HFFc6 (cell line): Measurements from ENCODE around the gene HOXD4. TPM values are rescaled to one million over a fixed set of nuclear protein-coding genes. Genes with fewer than 3 reads are reported as not detected.

ENCODE experiments used
- DNase-seq: peaks from one replicate; pipeline ENCODE4 v3.0.0-alpha.2; 2018
- H3K27ac Mint-ChIP-seq: 2 replicates; pipeline ENCODE4 v1.8.0; 2020; ENCODE audit warnings: mild to moderate bottlenecking, mixed read lengths
- H3K27me3 Mint-ChIP-seq: 2 replicates; pipeline ENCODE4 v1.8.0; 2021; ENCODE audit warnings: mild to moderate bottlenecking, moderate library complexity, mixed read lengths; ENCODE audit not compliant: insufficient read depth
- H3K36me3 Mint-ChIP-seq: 2 replicates; pipeline ENCODE4 v1.8.0; 2021; ENCODE audit warnings: low read depth, mixed read lengths
- H3K4me1 Mint-ChIP-seq: 2 replicates; pipeline ENCODE4 v1.8.0; 2020; ENCODE audit warnings: low read depth, mixed read lengths
- H3K4me3 Mint-ChIP-seq: 2 replicates; pipeline ENCODE4 v1.8.0; 2020; ENCODE audit warnings: mild to moderate bottlenecking, moderate library complexity, mixed read lengths
- H3K9me3 Mint-ChIP-seq: 2 replicates; pipeline ENCODE4 v1.8.0; 2020; ENCODE audit warnings: mild to moderate bottlenecking, mixed read lengths
- CTCF ChIP-seq: fragments of 200-600 bp; sonication (generic); IDR thresholded peaks from 2 replicates; pipeline ENCODE4 v1.5.0; 2021; ENCODE audit warnings: antibody characterized with exemption, mild to moderate bottlenecking
- total RNA-seq, 6 experiments: library from RNA; stranded (reverse); fragmentation: NEBNext Ultra II Directional; extraction: Animal tissue kit (Norgen Biotek cat#: 25700); gene quantifications; 2 replicates in 1 of 6; 3 replicates in 5 of 6; pipeline ENCODE4 v1.2.3, GENCODE V29; 2021

HOXD4 gene
- total RNA-seq, 6 experiments from 2014 or later = 0.40 to 0.69 (median 0.57) TPM; not detected in 2

GRCh38 chr2:176130147-176130956 lies 21.0 kb upstream of the HOXD4 start:
- peak overlapping the region; percentile 90 for H3K4me3 Mint-ChIP-seq
- peaks cover 32% of the 10 kb centered on the region for H3K27me3 Mint-ChIP-seq

GRCh38 chr2:176130957-176131847 lies 20.1 kb upstream of the HOXD4 start:
- H3K27ac Mint-ChIP-seq = peak overlapping the region; percentile 61
- H3K27me3 Mint-ChIP-seq = peaks cover 30% of the 10 kb centered on the region
- H3K4me3 Mint-ChIP-seq = peak overlapping the region; percentile 90
- no peak for DNase-seq
- H3K9me3 Mint-ChIP-seq = no peaks in the 10 kb centered on the region
- no peak for TF ChIP-seq CTCF
- peaks cover 66% of the 10 kb centered on the region for H3K4me1 Mint-ChIP-seq
- H3K36me3 Mint-ChIP-seq = peaks cover 16% of the 10 kb centered on the region; the same call in 1 of the 2 replicates

More at GRCh38 chr2:176130147-176130956, 21.0 kb upstream of the HOXD4 start:
- peak overlapping the region; percentile 61; the same call in 1 of the 2 replicates for H3K27ac Mint-ChIP-seq
- no peak for DNase-seq
- H3K4me1 Mint-ChIP-seq = peaks cover 58% of the 10 kb centered on the region
- peaks cover 16% of the 10 kb centered on the region; the same call in 1 of the 2 replicates for H3K36me3 Mint-ChIP-seq
- peak; percentile 17; the same call in 1 of the 2 replicates for TF ChIP-seq CTCF
- no peaks in the 10 kb centered on the region for H3K9me3 Mint-ChIP-seq

- Mint-ChIP-seq H3K27ac (no peak overlapping the region), H3K27me3 (peaks cover 31% of the 10 kb centered on the region), H3K4me1 (peaks cover 66% of the 10 kb centered on the region), H3K9me3 (no peaks in the 10 kb centered on the region), H3K4me3 (peak overlapping the region; percentile 90), H3K36me3 (peaks cover 16% of the 10 kb centered on the region; the same call in 1 of the 2 replicates)
- DNase-seq = no peak
- TF ChIP-seq CTCF = no peak
Observed at GRCh38 chr2:176131848-176132158, 19.5 kb upstream of the HOXD4 start.

GRCh38 chr2:176132205-176133171 lies 18.9 kb upstream of the HOXD4 start:
- no peak for DNase-seq
- peaks cover 33% of the 10 kb centered on the region for H3K27me3 Mint-ChIP-seq
- H3K4me1 Mint-ChIP-seq = peaks cover 63% of the 10 kb centered on the region
- no peaks in the 10 kb centered on the region for H3K9me3 Mint-ChIP-seq
- H3K4me3 Mint-ChIP-seq = peak overlapping the region; percentile 90
- H3K36me3 Mint-ChIP-seq = peaks cover 16% of the 10 kb centered on the region; the same call in 1 of the 2 replicates
- peak overlapping the region; percentile 62 for H3K27ac Mint-ChIP-seq
- no peak for TF ChIP-seq CTCF

- H3K27ac Mint-ChIP-seq = no peak overlapping the region
- no peaks in the 10 kb centered on the region for H3K9me3 Mint-ChIP-seq
- no peak for TF ChIP-seq CTCF
- no peak for DNase-seq
- H3K4me1 Mint-ChIP-seq = peaks cover 63% of the 10 kb centered on the region
- no peak overlapping the region for H3K4me3 Mint-ChIP-seq
- peaks cover 13% of the 10 kb centered on the region; the same call in 1 of the 2 replicates for H3K36me3 Mint-ChIP-seq
- H3K27me3 Mint-ChIP-seq = peaks cover 29% of the 10 kb centered on the region
Observed at GRCh38 chr2:176133389-176133788, 18.0 kb upstream of the HOXD4 start.
